ENCODE results near the gene SAMD4A. TPM values are rescaled to one million over a fixed set of nuclear protein-coding genes. Genes with fewer than 3 reads are reported as not detected.

Gene SAMD4A
- polyA plus RNA-seq, 2 of the 4 experiments (the other 2 are of a cell fraction): 3.9 to 5.4 TPM

- no peak for ATAC-seq
- WGBS (ENCODE audit: missing lambda C conversion rate): 100% methylated on average over 1 of the region's 1 CpG
Measured at GRCh38 chr14:54787261-54787660, 220.3 kb downstream of the SAMD4A start.

DNA sequence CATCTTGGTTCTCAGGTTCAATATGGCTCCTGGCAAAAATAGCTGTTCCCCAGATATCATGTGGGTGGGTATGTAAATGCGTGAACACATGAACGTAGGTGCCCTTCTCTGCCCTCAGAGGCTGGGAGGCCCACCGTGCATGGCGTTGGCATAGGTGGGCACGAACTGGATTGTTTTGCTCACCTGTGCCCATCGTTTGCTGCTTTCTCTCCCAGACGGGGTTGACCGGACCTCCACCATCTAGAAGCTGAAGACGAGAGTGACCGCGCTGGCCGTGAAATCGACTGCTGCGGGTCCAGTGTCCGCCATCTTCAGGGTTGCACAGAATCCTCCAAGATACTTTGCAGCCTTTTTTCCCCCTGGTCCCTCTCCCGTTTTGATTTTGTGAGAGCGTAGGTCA lies 221.8 kb downstream of the SAMD4A start:
- H3K4me3 ChIP-seq: no peak overlapping the region
- no peak for FAIRE-seq
- no peak overlapping the region for H3K27ac ChIP-seq
- no peaks in the 10 kb centered on the region for H3K9me3 ChIP-seq
- H3K4me2 ChIP-seq: no peak overlapping the region
- TF ChIP-seq, protein P1, sequence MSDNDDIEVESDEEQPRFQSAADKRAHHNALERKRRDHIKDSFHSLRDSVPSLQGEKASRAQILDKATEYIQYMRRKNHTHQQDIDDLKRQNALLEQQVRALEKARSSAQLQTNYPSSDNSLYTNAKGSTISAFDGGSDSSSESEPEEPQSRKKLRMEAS (IDR thresholded peaks at IDR 0.05): no peak
- TF ChIP-seq EHF (CRISPR knock-in tag; IDR thresholded peaks at IDR 0.05) (no peak), EP300 (IDR thresholded peaks at IDR 0.05) (no peak), FOSB (CRISPR knock-in tag; IDR thresholded peaks at IDR 0.05) (no peak), TFCP2L1 (CRISPR knock-in tag; IDR thresholded peaks at IDR 0.05) (no peak), POLR2A (IDR thresholded peaks at IDR 0.05; ENCODE audit: low read length) (no peak), POLR2AphosphoS2 (conservative IDR thresholded peaks at IDR 0.05; ENCODE audit: low read length) (no peak), KDM5A (IDR thresholded peaks at IDR 0.05) (no peak), HDAC2 (IDR thresholded peaks at IDR 0.05) (no peak), RFX5 (IDR thresholded peaks at IDR 0.05) (no peak)
- TF ChIP-seq, protein P2, sequence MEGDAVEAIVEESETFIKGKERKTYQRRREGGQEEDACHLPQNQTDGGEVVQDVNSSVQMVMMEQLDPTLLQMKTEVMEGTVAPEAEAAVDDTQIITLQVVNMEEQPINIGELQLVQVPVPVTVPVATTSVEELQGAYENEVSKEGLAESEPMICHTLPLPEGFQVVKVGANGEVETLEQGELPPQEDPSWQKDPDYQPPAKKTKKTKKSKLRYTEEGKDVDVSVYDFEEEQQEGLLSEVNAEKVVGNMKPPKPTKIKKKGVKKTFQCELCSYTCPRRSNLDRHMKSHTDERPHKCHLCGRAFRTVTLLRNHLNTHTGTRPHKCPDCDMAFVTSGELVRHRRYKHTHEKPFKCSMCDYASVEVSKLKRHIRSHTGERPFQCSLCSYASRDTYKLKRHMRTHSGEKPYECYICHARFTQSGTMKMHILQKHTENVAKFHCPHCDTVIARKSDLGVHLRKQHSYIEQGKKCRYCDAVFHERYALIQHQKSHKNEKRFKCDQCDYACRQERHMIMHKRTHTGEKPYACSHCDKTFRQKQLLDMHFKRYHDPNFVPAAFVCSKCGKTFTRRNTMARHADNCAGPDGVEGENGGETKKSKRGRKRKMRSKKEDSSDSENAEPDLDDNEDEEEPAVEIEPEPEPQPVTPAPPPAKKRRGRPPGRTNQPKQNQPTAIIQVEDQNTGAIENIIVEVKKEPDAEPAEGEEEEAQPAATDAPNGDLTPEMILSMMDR (IDR thresholded peaks at IDR 0.05): no peak
- 94% methylated on average over 17 of the region's 17 CpGs for whole genome bisulfite sequencing (ENCODE audit: missing lambda C conversion rate)
- H3K4me1 ChIP-seq: no peaks in the 10 kb centered on the region
- no peak for DNase-seq (ENCODE audit: low read depth in 1 of 2, low spot score in 1 of 2)
- no peak for ATAC-seq
- ChIA-PET POLR2A (no interaction called here), CTCF (interaction anchor here (1.2 to 17.9 kb wide), 4 partner anchors 14 to 224 kb away, joined by 4 to 159 read pairs (median 71); no protein-coding TSS in a partner anchor)

More at GRCh38 chr14:54787261-54787660, 220.3 kb downstream of the SAMD4A start:
- DNase-seq (ENCODE audit: low read depth in 1 of 2, low spot score in 1 of 2) (no peak), FAIRE-seq (no peak)
- H3K4me1 ChIP-seq: no peaks in the 10 kb centered on the region
- no peak overlapping the region for H3K27ac ChIP-seq
- ChIA-PET CTCF (interaction anchor here (0.6 to 17.9 kb wide), 3 partner anchors 12 to 261 kb away, joined by 3 to 159 read pairs (median 138); no protein-coding TSS in a partner anchor), POLR2A (no interaction called here)
- no peak overlapping the region for H3K4me3 ChIP-seq
- H3K4me2 ChIP-seq: no peak overlapping the region
- no peak for TF ChIP-seq ATOH8 (CRISPR knock-in tag; IDR thresholded peaks at IDR 0.05; ENCODE audit: low read depth)
- no peak for TF ChIP-seq FOSL2 (IDR thresholded peaks at IDR 0.05)
- TF ChIP-seq FOSL2 (CRISPR knock-in tag; IDR thresholded peaks at IDR 0.05): no peak
- TF ChIP-seq, protein P3, sequence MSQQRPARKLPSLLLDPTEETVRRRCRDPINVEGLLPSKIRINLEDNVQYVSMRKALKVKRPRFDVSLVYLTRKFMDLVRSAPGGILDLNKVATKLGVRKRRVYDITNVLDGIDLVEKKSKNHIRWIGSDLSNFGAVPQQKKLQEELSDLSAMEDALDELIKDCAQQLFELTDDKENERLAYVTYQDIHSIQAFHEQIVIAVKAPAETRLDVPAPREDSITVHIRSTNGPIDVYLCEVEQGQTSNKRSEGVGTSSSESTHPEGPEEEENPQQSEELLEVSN (IDR thresholded peaks at IDR 0.05; ENCODE audit: borderline replicate concordance, low read depth): no peak
- no peak for TF ChIP-seq SMC3 (IDR thresholded peaks at IDR 0.05)
- TF ChIP-seq CHD2 (IDR thresholded peaks at IDR 0.05; ENCODE audit: low read length, partially characterized antibody): no peak
- no peak for TF ChIP-seq CBX8 (IDR thresholded peaks at IDR 0.05)
- TF ChIP-seq, protein P4, sequence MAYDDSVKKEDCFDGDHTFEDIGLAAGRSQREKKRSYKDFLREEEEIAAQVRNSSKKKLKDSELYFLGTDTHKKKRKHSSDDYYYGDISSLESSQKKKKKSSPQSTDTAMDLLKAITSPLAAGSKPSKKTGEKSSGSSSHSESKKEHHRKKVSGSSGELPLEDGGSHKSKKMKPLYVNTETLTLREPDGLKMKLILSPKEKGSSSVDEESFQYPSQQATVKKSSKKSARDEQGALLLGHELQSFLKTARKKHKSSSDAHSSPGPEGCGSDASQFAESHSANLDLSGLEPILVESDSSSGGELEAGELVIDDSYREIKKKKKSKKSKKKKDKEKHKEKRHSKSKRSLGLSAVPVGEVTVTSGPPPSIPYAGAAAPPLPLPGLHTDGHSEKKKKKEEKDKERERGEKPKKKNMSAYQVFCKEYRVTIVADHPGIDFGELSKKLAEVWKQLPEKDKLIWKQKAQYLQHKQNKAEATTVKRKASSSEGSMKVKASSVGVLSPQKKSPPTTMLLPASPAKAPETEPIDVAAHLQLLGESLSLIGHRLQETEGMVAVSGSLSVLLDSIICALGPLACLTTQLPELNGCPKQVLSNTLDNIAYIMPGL (CRISPR knock-in tag; IDR thresholded peaks at IDR 0.05; ENCODE audit: borderline replicate concordance): no peak
- TF ChIP-seq PBX3 (IDR thresholded peaks at IDR 0.05): no peak
- no peak for TF ChIP-seq RARB (CRISPR knock-in tag; IDR thresholded peaks at IDR 0.05)
- TF ChIP-seq KDM1A (IDR thresholded peaks at IDR 0.05; ENCODE audit: low read depth): no peak
- H3K9me3 ChIP-seq: no peaks in the 10 kb centered on the region

Data from A549 (cell line).